ENCODE results near the gene C14orf119. TPM values are rescaled to one million over a fixed set of nuclear protein-coding genes. Genes with fewer than 3 reads are reported as not detected.
A peak's percentile ranks its signal among the peaks of the same experiment; 100 is the strongest.

Gene C14orf119
- total RNA-seq, 4 donors from 2014 or later = 9.5 to 28.8 (median 13.8) TPM

DNA sequence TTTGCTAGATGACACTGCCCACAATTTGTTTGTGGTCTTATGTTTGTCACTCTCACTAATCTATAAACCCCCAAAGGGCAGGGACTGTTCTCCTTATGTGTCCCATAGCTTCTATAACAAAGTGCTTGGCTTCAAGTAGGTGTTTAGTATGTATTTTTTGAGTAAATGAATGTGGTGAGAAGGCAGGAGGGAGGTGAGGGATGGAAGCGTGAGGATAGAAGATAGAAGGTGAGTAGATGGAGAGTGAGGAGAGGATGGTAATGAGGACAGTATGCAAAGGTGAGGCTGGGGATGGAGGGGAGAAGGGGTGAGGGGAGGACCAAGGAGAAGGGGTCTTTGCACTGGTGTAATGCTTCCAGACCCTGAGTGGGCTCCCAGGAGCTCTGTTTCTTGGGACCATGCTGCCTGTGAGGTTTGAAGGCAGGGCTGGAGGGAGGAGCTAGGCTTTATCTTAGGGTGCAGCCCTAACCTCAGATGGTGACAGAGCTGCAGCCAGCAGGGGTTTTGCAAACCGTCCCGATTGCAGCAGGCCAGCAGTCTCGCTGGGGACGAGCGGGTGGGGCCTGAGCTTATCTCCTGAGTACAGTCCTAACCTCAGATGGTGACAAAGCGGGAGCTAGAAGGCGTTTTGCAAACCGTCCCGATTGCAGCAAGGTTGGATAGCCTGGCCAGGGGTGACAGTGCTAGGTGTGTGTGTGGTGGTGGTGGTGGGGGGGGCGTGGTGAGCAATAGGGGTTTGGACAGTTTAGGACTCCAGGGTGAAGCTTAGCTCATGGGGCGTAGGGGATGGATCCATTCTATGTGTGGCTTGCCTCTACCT is 17.3 kb downstream of the C14orf119 start:
- TF ChIP-seq POLR2A (IDR thresholded peaks at IDR 0.05) (no peak), CTCF (IDR thresholded peaks at IDR 0.05 in 4 of 5, conservative IDR thresholded peaks at IDR 0.05 in 1 of 5) (no peak)
- H3K27ac ChIP-seq = no peak overlapping the region
- H3K9me3 ChIP-seq = no peaks in the 10 kb centered on the region
- no peak overlapping the region for H3K4me3 ChIP-seq
- DNase-seq (peak in 1 of 2 donors; percentile 3), ATAC-seq (no peak)
- in situ Hi-C loops (cut with MboI; ENCODE audit: low sequenced_read_pairs in 4 of 4) = loop anchor here in 2 of 4 donors (25.0 kb wide), 1 partner anchor 175 kb away; the partner anchor contains the start of gene HOMEZ (in 2 of the 2)
- no peaks in the 10 kb centered on the region for H3K4me1 ChIP-seq
- no peaks in the 10 kb centered on the region for H3K36me3 ChIP-seq
- intact Hi-C loops (cut with DNase I; ENCODE audit: low total_unique reads) = no loop called here
- peaks cover 0 to 3% (median 0%) of the 10 kb centered on the region in 3 donors for H3K27me3 ChIP-seq

DNA sequence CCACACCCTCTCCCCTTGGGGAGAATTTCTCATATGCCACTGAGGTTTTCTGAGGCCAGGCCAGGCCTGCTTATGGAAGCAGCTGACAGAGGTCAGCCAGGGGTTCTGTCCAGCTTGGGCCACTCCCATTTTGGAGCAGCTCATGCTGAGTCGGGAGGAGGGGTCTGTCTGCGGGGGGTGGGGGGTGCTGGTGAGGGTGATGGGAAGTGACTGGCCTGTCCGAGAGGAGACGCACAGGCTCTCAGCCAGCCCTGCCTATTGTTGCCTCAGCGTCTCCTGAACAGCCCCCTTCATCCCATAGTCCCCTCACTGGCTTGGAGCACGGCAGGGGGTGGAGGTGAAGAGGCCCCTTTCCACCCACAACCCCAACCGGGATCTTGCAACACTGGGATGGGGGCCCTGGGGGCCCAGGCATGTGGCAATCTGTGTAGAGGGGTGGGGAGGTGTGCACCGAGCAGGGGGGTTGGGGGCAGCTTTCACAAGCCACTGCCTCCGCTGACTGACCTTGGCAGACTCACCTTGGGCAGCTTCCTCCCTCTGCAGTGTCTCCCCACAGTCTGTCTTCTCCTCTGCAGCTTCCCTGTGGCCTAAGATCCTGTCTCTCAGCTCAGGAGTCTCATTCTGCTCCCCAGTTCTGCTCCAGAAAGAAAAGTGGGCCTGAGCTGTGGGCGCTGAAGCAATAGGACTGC is 18.3 kb downstream of the C14orf119 start:
- H3K27me3 ChIP-seq = peaks cover 0 to 3% (median 0%) of the 10 kb centered on the region in 3 donors
- H3K36me3 ChIP-seq = no peaks in the 10 kb centered on the region
- no peaks in the 10 kb centered on the region for H3K9me3 ChIP-seq
- H3K27ac ChIP-seq = no peak overlapping the region
- no peak overlapping the region for H3K4me3 ChIP-seq
- ATAC-seq = no peak
- intact Hi-C loops (cut with DNase I; ENCODE audit: low total_unique reads) = no loop called here
- TF ChIP-seq POLR2A (IDR thresholded peaks at IDR 0.05) (no peak), CTCF (IDR thresholded peaks at IDR 0.05 in 4 of 5, conservative IDR thresholded peaks at IDR 0.05 in 1 of 5) (no peak)
- no peak for DNase-seq
- H3K4me1 ChIP-seq = no peaks in the 10 kb centered on the region
- in situ Hi-C loops (cut with MboI; ENCODE audit: low sequenced_read_pairs in 4 of 4) = loop anchor here in 2 of 4 donors (25.0 kb wide), 1 partner anchor 174 kb away; the partner anchor contains the start of gene HOMEZ (in 2 of the 2)

GRCh38 chr14:23114120-23114458 is 18.8 kb downstream of the C14orf119 start:
- peaks cover 0 to 3% (median 0%) of the 10 kb centered on the region in 3 donors for H3K27me3 ChIP-seq
- no peaks in the 10 kb centered on the region for H3K36me3 ChIP-seq
- DNase-seq (no peak), ATAC-seq (no peak)
- in situ Hi-C loops (cut with MboI; ENCODE audit: low sequenced_read_pairs in 4 of 4) (loop anchor here in 2 of 4 donors (25.0 kb wide), 1 partner anchor 173 kb away; the partner anchor contains the start of gene HOMEZ (in 2 of the 2)), intact Hi-C loops (cut with DNase I; ENCODE audit: low total_unique reads) (no loop called here)
- TF ChIP-seq CTCF (IDR thresholded peaks at IDR 0.05 in 4 of 5, conservative IDR thresholded peaks at IDR 0.05 in 1 of 5) (no peak), POLR2A (IDR thresholded peaks at IDR 0.05) (no peak)
- no peaks in the 10 kb centered on the region for H3K4me1 ChIP-seq
- H3K9me3 ChIP-seq = no peaks in the 10 kb centered on the region
- H3K4me3 ChIP-seq = no peak overlapping the region
- H3K27ac ChIP-seq = no peak overlapping the region

DNA sequence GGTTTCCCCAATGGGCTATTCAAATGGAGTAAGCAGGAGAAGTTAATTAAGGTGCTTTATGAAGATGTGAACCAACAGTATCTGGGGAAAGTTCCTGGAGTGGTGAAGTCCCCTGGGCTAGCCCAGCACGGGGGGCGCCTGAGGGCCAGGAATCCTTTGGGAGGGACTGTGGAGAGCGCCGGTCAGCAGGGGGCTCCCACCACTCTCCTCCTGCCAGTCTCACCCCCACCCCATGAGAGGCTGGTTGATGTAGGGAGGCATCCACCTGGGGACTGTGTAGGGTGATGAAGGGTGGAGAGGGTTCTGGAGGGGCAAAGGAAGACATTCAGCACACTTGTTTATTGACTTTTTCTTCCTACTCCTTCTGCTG is 19.3 kb downstream of the C14orf119 start:
- DNase-seq (no peak), ATAC-seq (no peak)
- intact Hi-C loops (cut with DNase I; ENCODE audit: low total_unique reads) = no loop called here
- Histone ChIP-seq H3K4me1 (no peaks in the 10 kb centered on the region), H3K9me3 (no peaks in the 10 kb centered on the region), H3K36me3 (no peaks in the 10 kb centered on the region), H3K27me3 (peaks cover 0 to 3% (median 0%) of the 10 kb centered on the region in 3 donors), H3K27ac (no peak overlapping the region), H3K4me3 (no peak overlapping the region)
- in situ Hi-C loops (cut with MboI; ENCODE audit: low sequenced_read_pairs in 4 of 4) = loop anchor here (5.0 to 25.0 kb wide), 2 partner anchors 73 to 173 kb away; partner anchors contain the start of gene HOMEZ (in 2 of the 4)
- TF ChIP-seq POLR2A (IDR thresholded peaks at IDR 0.05) (no peak), CTCF (IDR thresholded peaks at IDR 0.05 in 4 of 5, conservative IDR thresholded peaks at IDR 0.05 in 1 of 5) (no peak)

Data from gastrocnemius medialis (tissue), 4 donors.